ENCODE measurements around the gene VLDLR. TPM values are rescaled to one million over a fixed set of nuclear protein-coding genes. Genes with fewer than 3 reads are reported as not detected.

Gene VLDLR
- total RNA-seq, 1 experiment from 2014 or later: 1.2 TPM

- no TSS peak for BruUV-seq (replicated peaks)
- H3K79me2 ChIP-seq (ENCODE audit: low read length): no peaks in the 10 kb centered on the region
- no peak overlapping the region for H3K27ac ChIP-seq (ENCODE audit: low read length)
- POLR2A ChIA-PET (ENCODE audit: unreplicated experiment): no interaction called here
- no peaks in the 10 kb centered on the region for H3K27me3 ChIP-seq (ENCODE audit: low read length)
- H3K4me1 ChIP-seq (ENCODE audit: insufficient read depth, low read length): no peaks in the 10 kb centered on the region
- H3K4me2 ChIP-seq (ENCODE audit: low read length): no peak overlapping the region
- DNase-seq (no peak), ATAC-seq (no peak)
- no peaks in the 10 kb centered on the region for H3K36me3 ChIP-seq (ENCODE audit: low read depth, low read length)
- H3K9me3 ChIP-seq (ENCODE audit: low read length): no peaks in the 10 kb centered on the region
- intact Hi-C loops (cut with micrococcal nuclease): no loop called here
- H2AFZ ChIP-seq (ENCODE audit: low read length): no peak overlapping the region
- no peaks in the 10 kb centered on the region for H3K9me2 ChIP-seq (replicated peaks; ENCODE audit: low read length)
- TF ChIP-seq EZH2phosphoT487 (IDR thresholded peaks at IDR 0.05; ENCODE audit: borderline replicate concordance, low read length): no peak
- TF ChIP-seq EZH2 (IDR thresholded peaks at IDR 0.05; ENCODE audit: low read length, unreplicated experiment): no peak
- TF ChIP-seq CTCF (conservative IDR thresholded peaks at IDR 0.05; ENCODE audit: low read depth, low read length): no peak
- CTCF ChIA-PET: no interaction called here
- no peaks in the 10 kb centered on the region for H3F3A ChIP-seq (ENCODE audit: low read length, unreplicated experiment)
- H4K20me1 ChIP-seq (ENCODE audit: low read length): no peaks in the 10 kb centered on the region
- no peak overlapping the region for H3K9ac ChIP-seq (ENCODE audit: low read length)
- H3K4me3 ChIP-seq (ENCODE audit: low read length): no peak overlapping the region
Observed at GRCh38 chr9:2640570-2640969, 19.0 kb downstream of the VLDLR start.

- no peaks in the 10 kb centered on the region for H3K79me2 ChIP-seq (ENCODE audit: low read length)
- ChIA-PET POLR2A (ENCODE audit: unreplicated experiment) (no interaction called here), CTCF (no interaction called here)
- no peaks in the 10 kb centered on the region for H3K27me3 ChIP-seq (ENCODE audit: low read length)
- no peaks in the 10 kb centered on the region for H3K9me2 ChIP-seq (replicated peaks; ENCODE audit: low read length)
- TF ChIP-seq EZH2phosphoT487 (IDR thresholded peaks at IDR 0.05; ENCODE audit: borderline replicate concordance, low read length): no peak
- no peak for TF ChIP-seq CTCF (conservative IDR thresholded peaks at IDR 0.05; ENCODE audit: low read depth, low read length)
- TF ChIP-seq EZH2 (IDR thresholded peaks at IDR 0.05; ENCODE audit: low read length, unreplicated experiment): no peak
- no peaks in the 10 kb centered on the region for H3F3A ChIP-seq (ENCODE audit: low read length, unreplicated experiment)
- ATAC-seq (no peak), DNase-seq (no peak)
- no TSS peak for BruUV-seq (replicated peaks)
- no peaks in the 10 kb centered on the region for H3K36me3 ChIP-seq (ENCODE audit: low read depth, low read length)
- H3K27ac ChIP-seq (ENCODE audit: low read length): no peak overlapping the region
- no peak overlapping the region for H2AFZ ChIP-seq (ENCODE audit: low read length)
- no peak overlapping the region for H3K9ac ChIP-seq (ENCODE audit: low read length)
- no peak overlapping the region for H3K4me3 ChIP-seq (ENCODE audit: low read length)
- no peaks in the 10 kb centered on the region for H4K20me1 ChIP-seq (ENCODE audit: low read length)
- H3K4me1 ChIP-seq (ENCODE audit: insufficient read depth, low read length): no peaks in the 10 kb centered on the region
- H3K9me3 ChIP-seq (ENCODE audit: low read length): no peaks in the 10 kb centered on the region
- intact Hi-C loops (cut with micrococcal nuclease): no loop called here
- no peak overlapping the region for H3K4me2 ChIP-seq (ENCODE audit: low read length)
Observed at GRCh38 chr9:2641033-2641432, 19.4 kb downstream of the VLDLR start.

- H3K79me2 ChIP-seq (ENCODE audit: low read length): no peaks in the 10 kb centered on the region
- no peak overlapping the region for H3K9ac ChIP-seq (ENCODE audit: low read length)
- H4K20me1 ChIP-seq (ENCODE audit: low read length): no peaks in the 10 kb centered on the region
- H3K9me2 ChIP-seq (replicated peaks; ENCODE audit: low read length): no peaks in the 10 kb centered on the region
- BruUV-seq (replicated peaks): no TSS peak
- TF ChIP-seq EZH2phosphoT487 (IDR thresholded peaks at IDR 0.05; ENCODE audit: borderline replicate concordance, low read length): no peak
- TF ChIP-seq EZH2 (IDR thresholded peaks at IDR 0.05; ENCODE audit: low read length, unreplicated experiment): no peak
- no peak for TF ChIP-seq CTCF (conservative IDR thresholded peaks at IDR 0.05; ENCODE audit: low read depth, low read length)
- no peaks in the 10 kb centered on the region for H3K4me1 ChIP-seq (ENCODE audit: insufficient read depth, low read length)
- H3K4me3 ChIP-seq (ENCODE audit: low read length): no peak overlapping the region
- POLR2A ChIA-PET (ENCODE audit: unreplicated experiment): no interaction called here
- ATAC-seq: no peak
- intact Hi-C loops (cut with micrococcal nuclease): no loop called here
- CTCF ChIA-PET: no interaction called here
- H3K4me2 ChIP-seq (ENCODE audit: low read length): no peak overlapping the region
- H3K36me3 ChIP-seq (ENCODE audit: low read depth, low read length): no peaks in the 10 kb centered on the region
- no peaks in the 10 kb centered on the region for H3F3A ChIP-seq (ENCODE audit: low read length, unreplicated experiment)
- DNase-seq: no peak
- H2AFZ ChIP-seq (ENCODE audit: low read length): no peak overlapping the region
- H3K27ac ChIP-seq (ENCODE audit: low read length): no peak overlapping the region
- no peaks in the 10 kb centered on the region for H3K27me3 ChIP-seq (ENCODE audit: low read length)
- H3K9me3 ChIP-seq (ENCODE audit: low read length): no peaks in the 10 kb centered on the region
Observed at GRCh38 chr9:2642068-2642467, 20.5 kb downstream of the VLDLR start.

Measured in PC-3 (cell line).